ENCODE results near the gene CLEC4C.

- no peak for TF ChIP-seq POLR2A (IDR thresholded peaks at IDR 0.05; ENCODE audit: control extremely low read depth in 1 of 2, low read depth in 2 of 2, low read length in 2 of 2)
- TF ChIP-seq, protein P1, sequence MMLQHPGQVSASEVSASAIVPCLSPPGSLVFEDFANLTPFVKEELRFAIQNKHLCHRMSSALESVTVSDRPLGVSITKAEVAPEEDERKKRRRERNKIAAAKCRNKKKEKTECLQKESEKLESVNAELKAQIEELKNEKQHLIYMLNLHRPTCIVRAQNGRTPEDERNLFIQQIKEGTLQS (IDR thresholded peaks at IDR 0.05; ENCODE audit: insufficient read depth, low read depth, low read length): no peak
These were observed 14.2 kb downstream of the CLEC4C start for GRCh38 chr12:7732993-7733392.
